Measurements from ENCODE around the gene RPH3AL. TPM values are rescaled to one million over a fixed set of nuclear protein-coding genes. Genes with fewer than 3 reads are reported as not detected.
A peak's percentile ranks its signal among the peaks of the same experiment; 100 is the strongest.

The RPH3AL gene
- total and polyA plus RNA-seq, 8 donors, result 43.4 to 89.1 (median 56.0) TPM

DNA sequence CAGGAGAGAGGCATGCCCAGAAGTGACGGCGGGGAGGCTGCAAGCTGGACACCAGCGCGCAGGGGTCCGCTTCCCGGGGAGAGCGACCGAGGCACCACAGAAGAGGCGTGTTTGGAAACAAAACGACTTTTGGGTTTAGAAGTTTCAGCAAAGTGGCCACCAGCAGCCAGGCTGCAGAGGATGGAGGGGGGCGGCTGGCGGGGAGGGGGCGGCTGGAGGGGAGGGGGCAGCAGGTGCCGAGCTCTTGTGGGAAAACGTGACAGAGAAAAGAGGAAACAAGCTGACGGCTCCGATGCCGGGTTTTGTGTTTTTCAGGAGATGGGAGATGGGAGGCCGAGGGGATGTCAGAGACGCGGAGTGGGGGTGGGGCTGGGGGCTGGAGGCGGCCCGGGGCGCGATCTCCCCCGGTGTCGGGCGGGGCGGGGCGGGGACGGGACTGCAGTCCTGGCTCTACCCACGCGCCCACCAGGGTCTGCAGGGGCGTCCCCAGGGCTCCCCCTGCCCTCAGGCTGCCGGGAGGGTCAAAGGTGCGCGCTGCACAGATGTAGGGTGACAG, 32.1 kb upstream of the RPH3AL start:
- Histone ChIP-seq H3K27me3 (no peaks in the 10 kb centered on the region), H3K4me3 (peak overlapping the region; percentile 37 to 60 (median 44)), H3K27ac (peak overlapping the region in 1 of 4 donors; percentile 52), H3K9me3 (no peaks in the 10 kb centered on the region), H3K4me1 (peaks cover 0 to 11% (median 0%) of the 10 kb centered on the region in 3 donors), H3K36me3 (no peaks in the 10 kb centered on the region)
- ATAC-seq (no peak), FAIRE-seq (no peak), DNase-seq (peak in 2 of 6 donors; percentile 48 to 67)
- intact Hi-C loops (cut with DNase I), result loop anchor here in 1 of 3 donors (5.0 to 10.0 kb wide), 2 partner anchors 80 to 237 kb away; no protein-coding TSS in a partner anchor
- WGBS, 2 donors, result 66 to 84% methylated on average over 17 to 37 of the region's 37 CpGs
- TF ChIP-seq, protein P1, sequence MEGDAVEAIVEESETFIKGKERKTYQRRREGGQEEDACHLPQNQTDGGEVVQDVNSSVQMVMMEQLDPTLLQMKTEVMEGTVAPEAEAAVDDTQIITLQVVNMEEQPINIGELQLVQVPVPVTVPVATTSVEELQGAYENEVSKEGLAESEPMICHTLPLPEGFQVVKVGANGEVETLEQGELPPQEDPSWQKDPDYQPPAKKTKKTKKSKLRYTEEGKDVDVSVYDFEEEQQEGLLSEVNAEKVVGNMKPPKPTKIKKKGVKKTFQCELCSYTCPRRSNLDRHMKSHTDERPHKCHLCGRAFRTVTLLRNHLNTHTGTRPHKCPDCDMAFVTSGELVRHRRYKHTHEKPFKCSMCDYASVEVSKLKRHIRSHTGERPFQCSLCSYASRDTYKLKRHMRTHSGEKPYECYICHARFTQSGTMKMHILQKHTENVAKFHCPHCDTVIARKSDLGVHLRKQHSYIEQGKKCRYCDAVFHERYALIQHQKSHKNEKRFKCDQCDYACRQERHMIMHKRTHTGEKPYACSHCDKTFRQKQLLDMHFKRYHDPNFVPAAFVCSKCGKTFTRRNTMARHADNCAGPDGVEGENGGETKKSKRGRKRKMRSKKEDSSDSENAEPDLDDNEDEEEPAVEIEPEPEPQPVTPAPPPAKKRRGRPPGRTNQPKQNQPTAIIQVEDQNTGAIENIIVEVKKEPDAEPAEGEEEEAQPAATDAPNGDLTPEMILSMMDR (IDR thresholded peaks at IDR 0.05), result no peak

DNA sequence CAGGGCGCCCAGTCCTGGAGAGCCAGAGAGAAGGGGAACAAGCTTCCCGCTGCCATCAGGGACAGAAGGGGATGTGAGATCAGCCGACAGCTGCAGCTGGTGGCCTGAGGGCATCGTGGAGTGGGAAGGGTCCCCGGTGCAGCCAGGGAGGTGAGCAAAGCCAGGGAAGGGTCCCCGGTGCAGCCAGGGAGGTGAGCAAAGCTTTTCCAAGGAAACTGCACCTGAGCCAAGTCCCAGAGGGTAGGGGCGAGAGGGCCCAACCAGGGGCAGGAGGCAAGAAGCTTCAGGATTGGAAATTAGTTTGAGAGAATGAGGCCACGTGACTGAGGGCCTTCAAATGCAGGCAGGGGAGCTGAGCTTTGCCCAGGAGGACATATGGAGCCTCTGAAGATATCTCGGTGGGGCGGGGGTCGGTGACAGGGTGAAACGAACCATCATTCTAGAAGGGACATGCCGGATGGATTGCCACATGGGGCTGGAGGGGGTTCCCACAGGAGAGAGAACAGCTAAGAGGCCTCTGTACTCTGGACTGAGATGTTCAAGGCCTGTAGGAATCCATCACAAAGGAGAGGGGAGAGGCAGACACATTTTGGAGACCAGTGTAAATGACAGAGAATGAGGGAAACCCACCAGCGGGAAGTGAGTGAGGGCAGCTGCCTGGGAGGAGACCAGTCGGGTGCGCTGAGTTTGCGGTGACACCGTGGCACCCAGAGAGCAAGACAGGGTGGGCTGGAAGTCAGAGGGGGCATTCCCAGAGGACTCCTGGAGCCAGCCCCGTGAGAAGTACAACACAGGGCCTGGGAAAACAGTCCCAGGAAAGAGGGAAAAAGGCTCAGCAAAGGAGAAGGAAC, 31.4 kb upstream of the RPH3AL start:
- H3K27me3 ChIP-seq, result no peaks in the 10 kb centered on the region
- TF ChIP-seq, protein P1 (IDR thresholded peaks at IDR 0.05), result no peak
- peaks cover 0 to 18% (median 0%) of the 10 kb centered on the region in 3 donors for H3K4me1 ChIP-seq
- intact Hi-C loops (cut with DNase I), result loop anchor here in 1 of 3 donors (10.0 kb wide), 1 partner anchor 79 kb away; no protein-coding TSS in a partner anchor
- no peaks in the 10 kb centered on the region for H3K9me3 ChIP-seq
- no peak overlapping the region for H3K4me3 ChIP-seq
- 83 to 87% methylated on average over 17 to 19 of the region's 19 CpGs for WGBS, 2 donors
- ATAC-seq (no peak), DNase-seq (no peak), FAIRE-seq (no peak)
- no peaks in the 10 kb centered on the region for H3K36me3 ChIP-seq
- H3K27ac ChIP-seq, result no peak overlapping the region

DNA sequence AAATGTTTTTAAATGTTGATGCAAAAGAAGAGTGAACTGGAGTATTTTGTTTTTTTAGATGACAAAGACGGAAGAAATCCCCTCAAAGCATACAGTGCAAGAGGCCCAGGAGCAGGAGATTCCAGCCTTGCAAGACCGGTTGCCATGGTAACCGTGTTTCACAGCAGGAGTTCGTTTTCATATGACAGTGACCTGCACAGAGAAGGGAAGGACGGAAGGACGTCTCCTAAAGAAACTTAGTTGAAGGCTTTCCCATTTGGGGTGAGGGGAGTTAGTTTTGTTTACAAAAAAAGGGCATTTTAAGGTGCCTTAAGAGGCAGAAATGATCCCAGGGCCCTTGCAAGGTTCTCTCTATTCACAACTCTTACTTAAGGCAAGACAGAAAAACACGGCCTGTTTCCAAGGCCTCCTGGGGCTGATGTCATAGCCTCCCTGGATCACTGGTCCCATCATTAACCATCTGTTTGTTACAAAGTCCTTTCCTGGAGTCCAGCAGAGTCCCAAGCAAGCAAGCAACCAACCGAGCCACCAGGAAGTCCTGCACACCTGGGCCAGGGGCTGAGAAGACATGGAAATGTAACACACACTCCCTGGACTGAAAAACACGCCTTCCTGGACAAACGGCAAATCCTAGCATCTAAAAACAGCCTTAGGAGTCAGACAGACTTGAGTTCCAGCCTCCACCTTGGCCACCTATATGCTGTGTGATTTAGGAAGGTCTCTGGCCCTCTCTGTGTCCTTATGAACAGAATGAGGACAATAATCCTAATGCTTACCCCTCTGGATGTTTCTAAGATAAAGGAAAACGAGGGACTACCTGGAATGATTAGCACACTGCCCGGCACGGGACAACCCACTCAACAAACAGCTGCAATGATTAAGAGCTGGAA, 30.3 kb upstream of the RPH3AL start:
- no peak for FAIRE-seq
- intact Hi-C loops (cut with DNase I), result loop anchor here in 1 of 3 donors (10.0 kb wide), 1 partner anchor 78 kb away; no protein-coding TSS in a partner anchor

DNA sequence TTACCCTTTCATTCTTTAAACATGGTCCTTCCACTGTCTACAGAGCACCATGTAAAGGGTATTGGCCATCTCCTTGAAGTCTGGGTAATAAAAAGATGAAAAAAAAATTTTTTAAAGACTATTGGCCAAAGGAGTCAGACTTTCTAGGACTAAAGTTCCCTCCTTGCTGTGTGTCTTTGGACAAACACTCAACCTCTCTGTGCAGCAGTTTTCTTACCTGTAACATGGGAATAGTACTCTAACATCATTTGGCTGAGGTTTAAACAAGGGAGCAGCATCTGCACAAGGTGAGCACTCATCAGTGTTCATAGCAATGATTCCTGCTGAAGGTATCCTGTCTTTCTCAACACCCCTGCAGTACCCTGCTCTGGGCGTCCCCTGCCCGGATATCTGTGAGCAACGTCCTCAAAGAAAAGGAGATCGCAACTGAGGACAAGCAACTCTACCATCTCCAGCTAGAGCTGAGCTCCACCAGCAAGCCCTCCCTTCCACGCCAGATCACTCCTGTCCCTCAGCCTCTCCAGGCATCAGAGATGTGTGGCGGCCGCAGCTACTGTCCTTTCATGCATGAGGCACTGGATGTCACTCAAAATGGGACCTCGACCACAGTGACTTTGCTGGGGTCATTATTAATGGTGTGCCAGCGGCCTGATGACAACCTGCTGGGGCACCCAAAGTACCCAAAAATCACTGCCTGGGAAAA, 29.5 kb upstream of the RPH3AL start:
- DNase-seq (no peak), FAIRE-seq (no peak), ATAC-seq (no peak)
- Histone ChIP-seq H3K27me3 (no peaks in the 10 kb centered on the region), H3K27ac (no peak overlapping the region), H3K4me3 (no peak overlapping the region), H3K36me3 (no peaks in the 10 kb centered on the region), H3K9me3 (no peaks in the 10 kb centered on the region), H3K4me1 (peaks cover 0 to 19% (median 9%) of the 10 kb centered on the region in 3 donors)
- TF ChIP-seq, protein P1 (IDR thresholded peaks at IDR 0.05), result no peak
- intact Hi-C loops (cut with DNase I), result loop anchor here in 1 of 3 donors (10.0 kb wide), 1 partner anchor 77 kb away; no protein-coding TSS in a partner anchor
- WGBS, 2 donors, result 85 to 87% methylated on average over 9 of the region's 9 CpGs

More for the DNA sequence above, 30.3 kb upstream of the RPH3AL start:
- no peaks in the 10 kb centered on the region for H3K36me3 ChIP-seq
- no peaks in the 10 kb centered on the region for H3K27me3 ChIP-seq
- H3K4me3 ChIP-seq, result no peak overlapping the region
- DNase-seq (no peak), ATAC-seq (peak in 1 of 4 donors; percentile 28)
- peaks cover 0 to 19% (median 2%) of the 10 kb centered on the region in 3 donors for H3K4me1 ChIP-seq
- 59 to 61% methylated on average over 13 of the region's 13 CpGs for WGBS, 2 donors
- TF ChIP-seq, protein P1 (IDR thresholded peaks at IDR 0.05), result no peak
- H3K27ac ChIP-seq, result peak overlapping the region in 1 of 4 donors; percentile 12
- no peaks in the 10 kb centered on the region for H3K9me3 ChIP-seq
